CD4-positive, alpha-beta T cell treated with Interferon alpha-2 for 1 hour (primary cell): ENCODE results near the gene DNAJB9.

Source experiments
- DNase-seq, 2 donors: peaks; one replicate each; pipeline ENCODE4 v3.0.0-alpha.2; 2020 to 2022

Gene DNAJB9

DNA sequence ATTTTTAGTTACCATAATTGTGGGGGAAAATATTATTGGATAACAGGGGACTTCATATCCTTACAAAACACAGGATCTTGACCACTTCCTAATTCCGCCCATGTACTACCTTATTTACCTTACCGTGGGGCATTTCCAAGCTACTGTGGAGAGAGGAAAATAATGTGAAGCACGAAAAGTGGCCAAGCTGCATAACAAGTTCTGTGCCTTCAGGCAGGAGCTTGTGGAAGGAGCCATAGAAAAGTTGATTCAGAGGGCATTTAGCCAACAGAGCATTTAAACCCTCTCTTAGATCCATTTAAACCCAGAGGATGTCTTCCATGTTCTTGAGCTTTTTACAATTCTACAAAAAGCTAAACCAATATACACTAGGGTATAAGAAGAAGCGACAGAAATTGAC, 41.6 kb downstream of the DNAJB9 start:
- no peak for DNase-seq

DNA sequence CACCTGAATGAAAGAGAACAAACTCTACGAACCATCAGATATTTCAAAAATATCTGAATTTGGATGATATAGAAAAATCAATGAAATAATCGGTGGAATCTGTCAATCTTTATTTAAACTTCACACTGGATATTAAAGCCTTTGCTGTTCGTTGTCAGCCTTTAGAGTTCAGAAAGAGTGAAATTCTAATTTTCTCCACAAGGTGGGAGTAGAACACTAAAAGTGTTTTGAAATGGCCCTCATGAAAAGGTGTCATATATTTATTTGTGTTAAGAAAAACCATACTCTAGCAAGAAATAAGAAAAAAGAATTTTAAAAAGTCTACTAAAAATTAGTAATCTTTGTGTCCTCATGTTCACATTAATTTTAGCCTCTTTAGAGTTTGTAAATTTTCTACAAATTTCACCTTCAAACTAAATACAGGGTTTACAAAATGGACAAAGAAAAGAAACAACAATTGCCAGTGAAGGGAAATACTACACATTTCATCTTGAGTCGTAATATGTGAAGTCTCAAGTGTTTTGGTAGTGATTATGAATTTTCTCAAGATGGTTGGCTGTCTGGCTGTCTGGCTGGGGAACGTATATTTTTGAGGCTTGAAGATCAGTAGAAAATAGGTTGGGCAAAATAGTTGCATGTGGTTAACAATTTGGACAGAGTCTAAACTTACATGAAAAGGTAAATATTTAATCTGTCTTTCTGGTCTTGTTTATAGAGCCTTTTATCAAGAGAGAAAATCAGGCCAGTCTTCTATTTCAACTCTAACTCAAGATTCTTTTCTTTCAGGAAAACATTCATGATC, 43.7 kb downstream of the DNAJB9 start:
- DNase-seq: peak in 1 of 2 donors; percentile 60

DNA sequence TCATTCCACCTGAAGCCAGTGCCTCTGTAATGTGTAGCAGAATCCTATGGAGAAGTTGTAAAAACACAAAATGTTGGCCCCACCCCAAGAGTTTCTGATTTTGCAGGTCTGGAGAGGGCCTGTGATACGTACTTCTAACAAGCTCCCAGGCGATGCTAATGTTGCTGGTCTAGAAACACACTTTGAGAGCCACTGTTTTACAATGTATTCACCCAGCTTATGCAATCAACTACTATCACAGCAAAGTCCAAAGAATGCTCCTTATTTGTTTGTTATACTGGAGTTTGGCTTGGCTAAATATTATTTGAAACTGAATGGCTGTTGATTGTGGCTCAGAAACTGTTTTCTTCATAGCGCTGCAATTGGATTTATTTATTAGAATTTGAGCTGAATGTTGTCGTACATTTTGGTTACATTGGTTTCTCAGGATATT, 44.3 kb downstream of the DNAJB9 start:
- DNase-seq: no peak

DNA sequence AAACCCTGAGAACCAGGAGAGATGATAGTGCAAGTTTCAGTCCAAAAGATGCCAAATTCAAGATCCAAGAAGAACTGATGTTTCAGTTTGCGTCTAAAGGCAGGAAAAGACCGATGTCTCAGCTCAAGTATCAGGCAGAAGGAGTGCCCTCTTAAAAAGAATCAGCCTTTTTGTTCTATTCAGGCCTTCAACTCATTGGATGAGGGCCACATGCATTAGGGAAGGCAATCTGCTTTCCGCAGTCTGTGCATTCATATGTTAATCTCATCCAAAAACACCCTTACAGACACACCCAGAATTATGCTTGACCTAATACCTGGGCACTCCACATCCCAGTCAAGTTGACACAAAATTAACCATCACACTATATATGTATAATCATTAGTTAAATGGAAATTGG, 45.2 kb downstream of the DNAJB9 start:
- no peak for DNase-seq

DNA sequence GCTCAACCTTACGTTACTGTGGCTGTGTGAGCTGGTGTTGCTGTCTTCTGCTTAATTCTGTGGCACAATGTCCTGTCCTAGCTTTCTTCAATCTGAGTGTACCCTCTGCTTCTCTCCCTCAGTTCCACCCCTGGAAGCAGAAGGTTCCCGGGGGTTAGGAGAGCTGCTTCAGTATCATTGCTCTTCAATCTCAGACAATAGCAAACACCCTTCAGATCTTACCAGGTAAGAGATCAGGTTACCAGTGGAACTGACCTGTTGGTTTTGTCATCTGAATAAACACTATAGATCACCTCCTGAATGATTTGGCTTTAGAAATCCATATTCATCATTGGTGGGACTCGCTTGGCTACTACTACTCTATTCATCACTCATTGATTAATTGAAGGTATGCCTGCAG, 48.4 kb downstream of the DNAJB9 start:
- no peak for DNase-seq

DNA sequence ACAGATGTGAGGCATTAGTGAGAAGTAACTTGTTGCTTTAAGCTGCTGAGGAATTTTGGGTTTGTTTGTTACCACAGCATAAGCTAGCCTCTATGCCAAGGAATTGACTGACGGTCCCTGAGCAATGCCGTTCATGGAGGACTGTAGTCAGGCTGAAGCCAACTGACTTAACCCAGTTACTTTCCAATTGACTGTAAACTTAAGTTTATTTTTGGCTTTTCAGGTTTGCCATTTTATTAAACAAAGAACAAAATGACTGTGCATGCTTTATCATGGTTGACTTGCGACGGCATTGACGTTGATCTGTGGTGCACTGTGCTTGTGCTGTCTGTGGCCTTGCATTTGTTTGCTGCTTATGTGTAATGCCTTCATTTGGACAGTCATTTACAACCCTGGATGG, 53.5 kb downstream of the DNAJB9 start:
- DNase-seq: no peak
